Ovary (tissue), 3 donors: Measurements from ENCODE around the gene HVCN1.

Source experiments
- CTCF ChIP-seq, 3 donors: fragments of 450-650 bp in 2 of 3; fragments of 200-600 bp in 1 of 3; IDR thresholded peaks; one replicate each; pipeline versions ENCODE4 v1.5.1 to v1.8.0; 2016 to 2022; ENCODE audit warnings: antibody characterized with exemption in 3 of 3, mild to moderate bottlenecking in 1 of 3
- EP300 ChIP-seq: sonication (generic); formaldehyde crosslinking; IDR thresholded peaks from one replicate; pipeline ENCODE4 v1.6.1; 2017; ENCODE audit warnings: antibody characterized with exemption
- POLR2A ChIP-seq: fragments of 450-650 bp; IDR thresholded peaks from one replicate; pipeline ENCODE4 v1.6.1; 2017; ENCODE audit warnings: antibody characterized with exemption, mild to moderate bottlenecking, moderate library complexity
- donor health status: DM: no; HTN: no; CAD: no.

GRCh38 chr12:110638796-110639195 is 50.1 kb downstream of the HVCN1 start:
- no peak for TF ChIP-seq CTCF (IDR thresholded peaks at IDR 0.05)
- no peak for TF ChIP-seq POLR2A
- no peak for TF ChIP-seq EP300
